Heart left ventricle (tissue), 16 donors: Measurements from ENCODE around the gene UGGT2. TPM values are rescaled to one million over a fixed set of nuclear protein-coding genes. Genes with fewer than 3 reads are reported as not detected.

Source experiments
- ATAC-seq, 4 donors: fragments of 200-7000 bp; cut with Tn5 transposase; one replicate each; pipeline ENCODE4 v1.9.1; 2020 to 2022; ENCODE audit warnings: moderate library complexity in 4 of 4, mild to moderate bottlenecking in 3 of 4, moderate number of reproducible peaks in 1 of 4
- DNase-seq, 5 donors: peaks; one replicate each; pipeline ENCODE4 v3.0.0-alpha.2; 2020
- H3K27ac ChIP-seq, 12 donors: fragments of 200-600 bp; sonication (generic) in 4 of 12; one replicate each; pipeline versions ENCODE4 v1.5.0 to v1.8.0; 2016 to 2022; ENCODE audit warnings: mild to moderate bottlenecking in 2 of 12
- H3K27me3 ChIP-seq, 9 donors: fragments of 200-600 bp; sonication (generic) in 2 of 9; one replicate each; pipeline versions ENCODE4 v1.5.1 to v1.8.0; 2016 to 2022; ENCODE audit warnings: mild to moderate bottlenecking in 3 of 9
- H3K36me3 ChIP-seq, 9 donors: fragments of 200-600 bp; sonication (generic) in 2 of 9; one replicate each; pipeline versions ENCODE4 v1.5.0 to v1.8.0; 2018 to 2022; ENCODE audit warnings: mild to moderate bottlenecking in 2 of 9
- H3K4me1 ChIP-seq, 12 donors: fragments of 200-600 bp; sonication (generic) in 4 of 12; one replicate each; pipeline versions ENCODE4 v1.5.0 to v1.8.0; 2016 to 2022; ENCODE audit warnings: mild to moderate bottlenecking in 3 of 12
- H3K4me3 ChIP-seq, 12 donors: fragments of 200-600 bp; sonication (generic) in 4 of 12; one replicate each; pipeline versions ENCODE4 v1.5.0 to v1.8.0; 2017 to 2022; ENCODE audit warnings: mild to moderate bottlenecking in 9 of 12, moderate library complexity in 4 of 12
- H3K9me3 ChIP-seq, 12 donors: fragments of 200-600 bp; sonication (generic) in 4 of 12; one replicate each; pipeline versions ENCODE4 v1.5.0 to v1.8.0; 2016 to 2022; ENCODE audit warnings: mild to moderate bottlenecking in 1 of 12
- CTCF ChIP-seq, 12 donors: fragments of 200-600 bp; sonication (generic) in 4 of 12; IDR thresholded peaks; one replicate each; pipeline versions ENCODE4 v1.5.0 to v1.8.0; 2018 to 2022; ENCODE audit warnings: antibody characterized with exemption in 12 of 12, mild to moderate bottlenecking in 5 of 12
- POLR2A ChIP-seq, 2 donors: fragments of 450-650 bp; IDR thresholded peaks; one replicate each; pipeline ENCODE4 v1.6.1; 2017; ENCODE audit warnings: antibody characterized with exemption in 2 of 2, mild to moderate bottlenecking in 2 of 2, moderate library complexity in 2 of 2
- WGBS, 4 donors: extraction: QIAGEN DNeasy Blood & Tissue Kit in 2 of 4; methylation state at CpG; one replicate each; pipeline versions ENCODE4 v1.1.5 to v1.1.7; 2013 to 2018; 5-methylcytosine and 5-hydroxymethylcytosine counted together
- intact Hi-C, 10 donors: fragments of 100-400 bp; cut with DNase I; formaldehyde crosslinking; loops; one replicate each; pipeline versions ENCODE4 v1.11.1 to v1.14.2; 2022
- polyA plus RNA-seq, 2 donors: library from polyadenylated mRNA; stranded (reverse); fragments of 200-250 nt; gene quantifications; one replicate each; pipeline ENCODE4 v1.2.3, GENCODE V29; 2013
- total RNA-seq, 9 donors: library from RNA; depleted of rRNA in 2 of 9; stranded (reverse); fragments of >200 nt in 2 of 9; fragmentation: NEBNext Ultra II Directional in 3 of 9; extraction: Animal tissue kit (Norgen Biotek cat#: 25700) in 3 of 9; gene quantifications; one replicate each; pipeline versions ENCODE4 v1.1.0 to v1.2.4, GENCODE V29; 2016 to 2023
- donor health status: ischemic (EF 13 %, LVEDD 7.1; RV severe dilation, severe dysfunction).
- donor health status: healthy with polysubstance abuse.
- donor health status: DM: no; HTN: yes; CAD: no.
- donor health status: DM: no; HTN: no; CAD: no.
- donor health status: ischemic (EF 25% LVEDD 6.9; RV normal size, moderate dysfunction).
- donor health status: ischemic (EF 25% LVEDD 5.7; RV mildly dilated, moderate dysfunction).
- donor health status: healthy.
- donor health status: DM: yes; HTN: yes; CAD: no.
- donor health status: ischemic (EF 35%, LVEDD 5.7; RV mildly dilated, moderate dysfunction).
- donor health status: nonischemic (EF 11% LVEDD 7.7; RV severe dilation, severe dysfunction).
- donor health status: DM: yes; HTN: yes; CAD: no.
- donor health status: PGD.
- donor health status: ischemic (EF 29% LVEDD 5.4; RV normal size, mild dysfunction).
- donor health status: nonischemic (EF 23%, LVEDD 6.1; RV moderate dilation, normal function).

UGGT2 gene
- total and polyA plus RNA-seq, 11 donors: 4.3 to 15.9 (median 13.3) TPM

- peaks cover 0 to 9% (median 0%) of the 10 kb centered on the region in 9 donors for H3K36me3 ChIP-seq
- no peak overlapping the region for H3K27ac ChIP-seq
- ATAC-seq (peak in 3 of 4 donors; percentile 16 to 69 (median 27)), DNase-seq (no peak)
- TF ChIP-seq CTCF (IDR thresholded peaks at IDR 0.05) (no peak), POLR2A (IDR thresholded peaks at IDR 0.05) (no peak)
- H3K27me3 ChIP-seq: no peaks in the 10 kb centered on the region
- no peaks in the 10 kb centered on the region for H3K4me1 ChIP-seq
- 87 to 94% (median 90%) methylated on average over 10 of the region's 10 CpGs for WGBS, 4 donors
- intact Hi-C loops: no loop called here
- H3K4me3 ChIP-seq: no peak overlapping the region
- no peaks in the 10 kb centered on the region for H3K9me3 ChIP-seq
These were observed 18.5 kb downstream of the UGGT2 start for GRCh38 chr13:96034662-96035061.

- WGBS, 4 donors: 95 to 97% (median 96%) methylated on average over 9 to 12 of the region's 12 CpGs
- ATAC-seq: peak in 1 of 4 donors; percentile 24
- Histone ChIP-seq H3K36me3 (peaks cover 0 to 9% (median 0%) of the 10 kb centered on the region in 9 donors), H3K27me3 (no peaks in the 10 kb centered on the region), H3K27ac (no peak overlapping the region), H3K9me3 (no peaks in the 10 kb centered on the region), H3K4me1 (no peaks in the 10 kb centered on the region), H3K4me3 (no peak overlapping the region)
- no peak for DNase-seq
- TF ChIP-seq POLR2A (IDR thresholded peaks at IDR 0.05) (no peak), CTCF (IDR thresholded peaks at IDR 0.05) (no peak)
- intact Hi-C loops: no loop called here
These were observed 19.8 kb downstream of the UGGT2 start for GRCh38 chr13:96033220-96034015.

GRCh38 chr13:96032717-96033116 lies 20.5 kb downstream of the UGGT2 start:
- Histone ChIP-seq H3K27me3 (no peaks in the 10 kb centered on the region), H3K4me3 (no peak overlapping the region), H3K27ac (no peak overlapping the region), H3K36me3 (peaks cover 0 to 9% (median 0%) of the 10 kb centered on the region in 9 donors), H3K9me3 (no peaks in the 10 kb centered on the region), H3K4me1 (no peaks in the 10 kb centered on the region)
- intact Hi-C loops: no loop called here
- WGBS, 4 donors: 77 to 89% (median 80%) methylated on average over 2 of the region's 2 CpGs
- DNase-seq: no peak
- no peak for ATAC-seq
- TF ChIP-seq POLR2A (IDR thresholded peaks at IDR 0.05) (no peak), CTCF (IDR thresholded peaks at IDR 0.05) (no peak)

GRCh38 chr13:96029002-96029401 lies 24.2 kb downstream of the UGGT2 start:
- 94 to 99% (median 97%) methylated on average over 7 of the region's 7 CpGs for WGBS, 4 donors
- ATAC-seq (no peak), DNase-seq (no peak)
- Histone ChIP-seq H3K4me1 (no peaks in the 10 kb centered on the region), H3K27me3 (no peaks in the 10 kb centered on the region), H3K27ac (no peak overlapping the region), H3K36me3 (peaks cover 0 to 14% (median 3%) of the 10 kb centered on the region in 9 donors), H3K9me3 (no peaks in the 10 kb centered on the region), H3K4me3 (no peak overlapping the region)
- intact Hi-C loops: loop anchor here in 3 of 10 donors (10.0 kb wide), 3 partner anchors 196 to 926 kb away; no protein-coding TSS in a partner anchor
- TF ChIP-seq CTCF (IDR thresholded peaks at IDR 0.05) (no peak), POLR2A (IDR thresholded peaks at IDR 0.05) (no peak)
